Adrenal gland (tissue), 19 donors: ENCODE measurements around the gene EPM2A. TPM values are rescaled to one million over a fixed set of nuclear protein-coding genes. Genes with fewer than 3 reads are reported as not detected.
A peak's percentile ranks its signal among the peaks of the same experiment; 100 is the strongest.

Source experiments
- DNase-seq, 7 donors: peaks; one replicate each; pipeline ENCODE4 v3.0.0-alpha.2; 2019 to 2020
- H3K27ac ChIP-seq, 5 donors: fragments of 200-600 bp; sonication (generic) in 4 of 5; 1 replicate in 3 of 5; 2 replicates in 2 of 5; pipeline versions ENCODE4 v1.5.1 to v1.8.0; 2016 to 2020; ENCODE audit warnings: mild to moderate bottlenecking in 1 of 5
- H3K27me3 ChIP-seq: fragments of 200-600 bp; 2 replicates; pipeline ENCODE4 v1.8.0; 2021
- H3K36me3 ChIP-seq, 2 donors: fragments of 200-600 bp; replicated peaks in 1 of 2; 1 replicate in 1 of 2; 2 replicates in 1 of 2; pipeline versions ENCODE4 v1.5.1 to v1.8.0; 2018 to 2022
- H3K4me1 ChIP-seq, 2 donors: fragments of 200-600 bp; replicated peaks in 1 of 2; 1 replicate in 1 of 2; 2 replicates in 1 of 2; pipeline versions ENCODE4 v1.5.1 to v1.8.0; 2018 to 2021
- H3K4me3 ChIP-seq, 4 donors: fragments of 200-600 bp; sonication (generic) in 3 of 4; one replicate each; pipeline ENCODE4 v1.5.1; 2016 to 2018
- H3K9me3 ChIP-seq, 3 donors: fragments of 200-600 bp; sonication (generic) in 1 of 3; replicated peaks in 1 of 3; 1 replicate in 2 of 3; 2 replicates in 1 of 3; pipeline versions ENCODE4 v1.5.1 to v1.8.0; 2016 to 2021
- POLR2A ChIP-seq, 2 donors: fragments of 450-650 bp; IDR thresholded peaks; one replicate each; pipeline ENCODE4 v1.6.1; 2017; ENCODE audit warnings: antibody characterized with exemption in 2 of 2, mild to moderate bottlenecking in 2 of 2, moderate library complexity in 1 of 2
- WGBS, 4 donors: extraction: QIAGEN DNeasy Blood & Tissue Kit in 2 of 4; methylation state at CpG; one replicate each; pipeline versions ENCODE4 v1.1.5 to v1.1.7; 2013 to 2017; 5-methylcytosine and 5-hydroxymethylcytosine counted together
- intact Hi-C, 2 donors: fragments of 100-400 bp; cut with DNase I; formaldehyde crosslinking; loops; one replicate each; pipeline versions ENCODE4 v1.14.1 to v1.15.0; 2022 to 2023
- long read RNA-seq, 10 donors: library from polyadenylated mRNA in 3 of 10; unstranded in 2 of 10; stranded (forward) in 1 of 10; transcript quantifications; one replicate each; pipeline ENCODE4 v2.0.0 and lab custom pipeline, GENCODE V29; 2021 to 2026
- polyA plus RNA-seq, 3 donors: library from polyadenylated mRNA; stranded (reverse); fragments of 200-250 nt in 2 of 3; fragments of 350-450 nt in 1 of 3; fragmentation: Illumina TruSeq in 1 of 3; extraction: RNeasy Lipid Tissue Mini Kit (QIAGEN cat#74804) in 1 of 3; gene quantifications; one replicate each; pipeline ENCODE4 v1.2.3, GENCODE V29; 2013 to 2014
- total RNA-seq, 9 donors: library from RNA; depleted of rRNA in 4 of 9; stranded (reverse); fragments of >200 nt in 4 of 9; fragments of 120-200 nt in 1 of 9; fragmentation: NEBNext Ultra II Directional in 1 of 9; extraction: Animal tissue kit (Norgen Biotek cat#: 25700) in 1 of 9; gene quantifications; one replicate each; pipeline versions ENCODE4 v1.1.0 to v1.2.4, GENCODE V29; 2013 to 2023
- TF ChIP-seq, protein P1 (sequence below), 6 experiments: fragments of 450-650 bp in 4 of 6; fragments of 200-600 bp in 2 of 6; sonication (generic) in 1 of 6; IDR thresholded peaks; 1 replicate in 5 of 6; 2 replicates in 1 of 6; pipeline versions ENCODE4 v1.5.1 to v1.8.0; 2016 to 2021; ENCODE audit warnings: antibody characterized with exemption in 6 of 6, mild to moderate bottlenecking in 2 of 6, moderate library complexity in 1 of 6
- donor health status: healthy with polysubstance abuse.
- donor health status: Bipolar disorder and iron deficiency.
- donor health status: DM: yes; HTN: yes; CAD: no.
- donor health status: DM: no; HTN: no; CAD: no.
- donor health status: DM: no; HTN: no; CAD: no.
- donor health status: DM: yes; HTN: yes; CAD: no.

EPM2A gene
- 10 to 100 TPM; 10.2 to 32.8 (median 13.6) TPM for total RNA-seq
- polyA plus RNA-seq = 10 to 100 TPM in 1 of 3 donors, 1 to 10 TPM in 2; 3.8 to 14.2 (median 4.8) TPM
- long read RNA-seq, donor 1, full-length matches to known transcripts = 3 of 3 reads
- long read RNA-seq, donor 1, partial matches to known transcripts = 0 of 3 reads
- long read RNA-seq, donor 1, other reads (novel, unspliced or antisense) = 0 of 3 reads
- long read RNA-seq, donor 2 = 0 reads
- long read RNA-seq, donor 3, partial matches to known transcripts = 0 of 3 reads
- long read RNA-seq, donor 3, other reads (novel, unspliced or antisense) = 0 of 3 reads
- long read RNA-seq, donor 4 = 0 reads
- long read RNA-seq, donor 5, full-length matches to known transcripts = 15 of 16 reads
- long read RNA-seq, donor 5, partial matches to known transcripts = 0 of 16 reads
- long read RNA-seq, donor 5, other reads (novel, unspliced or antisense) = 1 of 16 reads
- long read RNA-seq, donor 6, partial matches to known transcripts = 1 of 1 reads
- long read RNA-seq, donor 6, other reads (novel, unspliced or antisense) = 0 of 1 reads
- long read RNA-seq, donor 7, partial matches to known transcripts = 0 of 2 reads
- long read RNA-seq, donor 7, other reads (novel, unspliced or antisense) = 0 of 2 reads
- long read RNA-seq, donor 8, full-length matches to known transcripts = 7 of 7 reads
- long read RNA-seq, donor 8, partial matches to known transcripts = 0 of 7 reads
- long read RNA-seq, donor 8, other reads (novel, unspliced or antisense) = 0 of 7 reads
- long read RNA-seq, donor 9, full-length matches to known transcripts = 6 of 6 reads
- long read RNA-seq, donor 9, partial matches to known transcripts = 0 of 6 reads
- long read RNA-seq, donor 9, other reads (novel, unspliced or antisense) = 0 of 6 reads
- long read RNA-seq, donor 10, full-length matches to known transcripts = 7 of 7 reads
- long read RNA-seq, donor 10, partial matches to known transcripts = 0 of 7 reads
- long read RNA-seq, donor 10, other reads (novel, unspliced or antisense) = 0 of 7 reads

DNA sequence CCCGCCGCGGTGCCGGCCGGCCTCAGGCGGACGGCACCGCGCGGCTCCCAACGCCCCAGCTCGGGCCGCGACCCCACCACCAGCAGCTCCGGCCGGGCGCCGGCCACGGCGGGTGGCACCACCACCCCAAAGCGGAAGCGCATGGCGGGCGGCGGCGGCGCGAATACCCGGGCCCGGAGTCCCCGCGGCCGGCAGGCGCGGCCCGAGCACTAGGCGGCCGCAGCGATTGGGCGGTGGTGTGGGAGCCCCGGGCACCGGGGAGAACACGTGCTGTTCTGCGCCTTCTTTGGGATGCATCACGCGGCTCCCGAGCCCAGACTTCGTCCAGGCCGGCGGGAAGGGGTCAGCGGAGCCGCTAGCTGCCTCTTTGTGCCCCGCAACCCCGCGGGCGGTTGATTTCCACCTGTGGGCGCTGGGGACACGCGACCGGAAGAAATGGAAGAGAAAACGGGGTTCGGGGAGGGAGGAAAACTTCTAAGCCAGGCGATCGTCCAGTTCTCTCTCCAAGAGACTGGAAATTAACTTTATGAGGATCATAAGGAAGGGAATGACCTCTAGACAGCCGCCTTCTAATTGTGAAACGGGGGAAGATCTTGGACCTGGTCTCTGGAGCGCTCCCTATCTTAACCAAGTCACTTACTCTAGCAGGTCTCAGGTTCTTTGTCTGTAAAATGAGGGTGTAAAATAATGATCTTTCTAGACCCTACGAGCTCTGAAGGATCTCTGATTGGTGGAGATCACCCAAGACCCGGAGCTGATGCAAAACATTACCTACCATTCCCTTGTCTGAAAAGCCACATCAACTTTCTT, at the start of gene EPM2A:
TSS of gene EPM2A (minus strand) at position 165 of the 810 bp plus-strand sequence. CDS start at position 143, 22 bp downstream.
- intact Hi-C loops = loop anchor here (10.0 kb wide), 2 partner anchors 69 to 79 kb away; partner anchors contain the start of gene FBXO30 (in 1 of the 2)
- DNase-seq = peak; percentile 87 to 92 (median 91)
- no peaks in the 10 kb centered on the region for H3K9me3 ChIP-seq
- H3K4me3 ChIP-seq = peak within 1 kb of the TSS; percentile 28 to 70 (median 62)
- 0 to 1% (median 0%) methylated on average over 21 to 69 of the region's 69 CpGs for WGBS, 4 donors
- no peaks in the 10 kb centered on the region for H3K36me3 ChIP-seq
- peak within 1 kb of the TSS; percentile 94 to 97 (median 95) for H3K27ac ChIP-seq
- peaks cover 0 to 16% of the 10 kb centered on the region in 2 donors for H3K4me1 ChIP-seq
- H3K27me3 ChIP-seq = no peaks in the 10 kb centered on the region
- TF ChIP-seq POLR2A (IDR thresholded peaks at IDR 0.05) = peak; percentile 75 to 84
- TF ChIP-seq, protein P1, sequence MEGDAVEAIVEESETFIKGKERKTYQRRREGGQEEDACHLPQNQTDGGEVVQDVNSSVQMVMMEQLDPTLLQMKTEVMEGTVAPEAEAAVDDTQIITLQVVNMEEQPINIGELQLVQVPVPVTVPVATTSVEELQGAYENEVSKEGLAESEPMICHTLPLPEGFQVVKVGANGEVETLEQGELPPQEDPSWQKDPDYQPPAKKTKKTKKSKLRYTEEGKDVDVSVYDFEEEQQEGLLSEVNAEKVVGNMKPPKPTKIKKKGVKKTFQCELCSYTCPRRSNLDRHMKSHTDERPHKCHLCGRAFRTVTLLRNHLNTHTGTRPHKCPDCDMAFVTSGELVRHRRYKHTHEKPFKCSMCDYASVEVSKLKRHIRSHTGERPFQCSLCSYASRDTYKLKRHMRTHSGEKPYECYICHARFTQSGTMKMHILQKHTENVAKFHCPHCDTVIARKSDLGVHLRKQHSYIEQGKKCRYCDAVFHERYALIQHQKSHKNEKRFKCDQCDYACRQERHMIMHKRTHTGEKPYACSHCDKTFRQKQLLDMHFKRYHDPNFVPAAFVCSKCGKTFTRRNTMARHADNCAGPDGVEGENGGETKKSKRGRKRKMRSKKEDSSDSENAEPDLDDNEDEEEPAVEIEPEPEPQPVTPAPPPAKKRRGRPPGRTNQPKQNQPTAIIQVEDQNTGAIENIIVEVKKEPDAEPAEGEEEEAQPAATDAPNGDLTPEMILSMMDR (IDR thresholded peaks at IDR 0.05) = peak in 2 of 6 experiments; percentile 9 to 30

DNA sequence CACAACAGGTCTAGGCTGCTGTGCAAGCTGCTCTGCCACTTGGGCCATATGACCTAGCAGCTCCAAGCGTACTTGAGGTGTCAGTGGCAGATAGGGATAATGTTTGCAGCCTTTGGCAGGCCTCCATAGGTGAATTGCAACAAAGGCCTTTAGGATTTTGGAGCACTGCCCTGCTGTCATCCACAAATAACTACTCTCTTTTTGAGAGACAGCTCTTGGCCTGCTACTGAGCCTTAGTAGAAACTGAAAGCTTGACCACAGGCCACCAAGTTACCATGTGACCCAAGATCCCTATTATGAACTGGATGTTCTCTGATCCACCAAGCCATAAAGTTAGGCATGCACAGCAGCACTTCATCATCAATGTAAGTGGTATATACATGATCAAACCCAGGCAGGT, 49.4 kb upstream of the EPM2A start:
- no peaks in the 10 kb centered on the region for H3K27me3 ChIP-seq
- intact Hi-C loops = no loop called here

DNA sequence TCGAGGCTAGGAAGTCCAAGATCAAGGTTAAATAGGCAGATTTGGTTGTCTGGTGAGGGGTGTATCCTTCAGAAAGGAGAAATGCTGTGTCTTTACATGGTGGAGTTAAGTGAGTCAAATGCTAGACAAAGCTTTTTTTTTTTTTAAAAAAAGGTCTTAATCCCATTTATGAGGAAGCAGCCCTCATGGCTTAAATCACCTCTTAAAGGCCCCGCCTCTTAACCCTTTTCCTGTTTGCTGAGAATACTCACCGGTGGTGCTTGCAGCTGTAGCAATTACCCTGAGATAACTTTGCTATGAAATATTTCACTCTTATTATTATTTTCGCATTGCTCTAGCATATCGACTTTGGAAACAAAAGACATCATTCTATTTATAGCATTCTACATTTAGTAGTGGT, 48.5 kb upstream of the EPM2A start:
- DNase-seq = no peak
- TF ChIP-seq POLR2A (IDR thresholded peaks at IDR 0.05) = no peak
- TF ChIP-seq, protein P1 (IDR thresholded peaks at IDR 0.05) = no peak
- H3K4me1 ChIP-seq = no peaks in the 10 kb centered on the region
- H3K27me3 ChIP-seq = no peaks in the 10 kb centered on the region
- H3K27ac ChIP-seq = no peak overlapping the region
- intact Hi-C loops = no loop called here
- WGBS, 4 donors = 85 to 93% (median 90%) methylated on average over 5 of the region's 5 CpGs
- H3K4me3 ChIP-seq = no peak overlapping the region
- H3K9me3 ChIP-seq = no peaks in the 10 kb centered on the region
- no peaks in the 10 kb centered on the region for H3K36me3 ChIP-seq

More for the DNA sequence above, 49.4 kb upstream of the EPM2A start:
- H3K4me3 ChIP-seq = no peak overlapping the region
- DNase-seq = peak in 1 of 7 donors; percentile 29
- WGBS, 4 donors = 64 to 90% (median 81%) methylated on average over 1 of the region's 1 CpG
- no peak for TF ChIP-seq POLR2A (IDR thresholded peaks at IDR 0.05)
- TF ChIP-seq, protein P1 (IDR thresholded peaks at IDR 0.05) = no peak
- H3K36me3 ChIP-seq = no peaks in the 10 kb centered on the region
- H3K9me3 ChIP-seq = no peaks in the 10 kb centered on the region
- no peaks in the 10 kb centered on the region for H3K4me1 ChIP-seq
- no peak overlapping the region for H3K27ac ChIP-seq
